Muscle of back (tissue), 11 donors: ENCODE data around the gene RTN4. TPM values are rescaled to one million over a fixed set of nuclear protein-coding genes. Genes with fewer than 3 reads are reported as not detected.

Experiments
- DNase-seq, 3 donors: peaks; one replicate each; pipeline versions ENCODE4 v3.0.0 to v3.0.0-alpha.2; 2013
- polyA plus RNA-seq, 10 donors: library from polyadenylated mRNA; unstranded; fragments of 120-200 nt; gene quantifications; one replicate each; pipeline ENCODE4 v1.2.1, GENCODE V29; 2013; ENCODE audit not compliant: insufficient read length in 10 of 10

The RTN4 gene
- polyA plus RNA-seq, 10 donors = 491 to 810 (median 653) TPM

DNA sequence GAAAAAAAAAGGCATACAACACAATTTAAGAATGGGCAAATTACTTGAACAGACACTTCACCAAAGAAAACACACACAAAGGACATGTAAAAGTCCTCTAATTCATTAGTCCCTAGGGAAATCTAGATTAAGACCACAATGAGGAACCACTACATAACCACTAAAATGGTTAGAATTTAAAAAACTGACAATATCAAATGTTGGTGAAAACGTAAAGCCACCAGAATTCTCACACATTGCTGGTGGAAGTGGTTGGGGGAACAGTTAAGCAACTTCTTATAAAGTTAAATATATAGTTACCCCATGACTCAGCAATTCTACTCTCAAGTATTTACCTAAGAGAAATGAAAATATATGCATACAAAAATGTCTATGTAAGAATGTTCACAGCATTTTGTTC lies 11.8 kb downstream of the RTN4 start:
- no peak for DNase-seq

DNA sequence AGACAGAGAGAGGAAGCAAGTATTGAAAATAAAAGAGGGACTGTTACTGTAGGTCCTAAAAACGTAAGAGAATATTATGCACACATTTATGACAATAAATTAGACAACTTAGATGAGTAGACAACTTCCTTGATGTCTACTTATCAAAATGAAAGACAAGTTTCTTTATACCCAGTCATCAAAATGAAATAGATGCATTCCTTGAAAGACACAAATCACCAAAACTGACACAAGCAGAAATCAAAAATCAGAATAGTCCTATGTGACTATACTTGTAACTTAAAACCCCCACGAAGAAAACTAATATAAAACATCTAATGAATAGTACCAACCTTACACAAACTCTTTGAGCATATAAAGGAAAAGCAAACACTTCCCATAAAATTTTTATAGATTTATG lies 14.5 kb downstream of the RTN4 start:
- no peak for DNase-seq

DNA sequence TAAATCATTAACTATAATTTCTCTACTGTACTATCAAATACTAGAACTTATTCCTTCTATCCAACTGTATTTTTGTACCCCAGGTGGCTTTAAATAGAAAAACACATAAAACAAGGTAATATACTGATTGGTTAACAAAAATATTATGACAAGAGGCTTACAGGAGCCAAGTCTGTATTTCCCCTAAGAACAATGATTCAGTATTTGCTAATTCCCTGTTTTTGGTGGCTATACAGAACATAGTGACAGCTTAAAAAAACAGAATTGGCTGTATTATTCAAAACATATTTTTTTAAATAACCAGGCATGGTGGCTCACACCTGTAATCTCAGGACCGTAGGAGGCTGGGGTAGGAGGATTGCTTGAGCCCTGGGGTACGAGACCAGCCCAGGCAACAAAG lies 16.3 kb downstream of the RTN4 start:
- no peak for DNase-seq

DNA sequence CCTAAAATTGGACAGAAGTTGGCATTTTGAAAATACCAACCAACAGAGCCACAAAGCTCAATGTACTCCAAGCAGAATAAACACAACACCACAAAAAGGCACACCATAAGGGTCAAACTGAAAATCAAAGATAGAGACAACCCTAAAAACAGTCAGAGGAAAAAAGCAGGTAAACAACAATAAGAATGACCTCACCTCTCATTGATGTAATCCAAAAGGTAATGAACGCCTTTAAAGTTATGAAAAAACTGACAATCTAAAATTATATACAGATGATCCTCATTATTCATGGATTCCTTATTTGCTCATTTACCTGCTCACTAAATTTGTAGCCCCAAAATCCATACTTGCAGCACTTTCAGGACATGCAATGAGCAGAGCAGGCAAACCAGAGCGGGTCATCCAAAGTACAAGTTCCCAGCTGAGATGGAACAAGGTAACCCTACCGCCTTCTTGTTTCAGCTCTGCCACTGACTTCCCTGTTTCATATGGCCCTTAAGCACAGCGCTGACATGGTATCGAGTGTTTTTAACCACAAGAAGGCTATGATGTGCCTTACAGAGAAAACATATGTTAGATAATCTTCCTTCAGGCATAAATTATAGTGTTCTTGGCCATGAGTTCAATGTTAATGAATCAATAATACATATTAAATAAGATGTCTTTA lies 17.0 kb downstream of the RTN4 start:
- no peak for DNase-seq

DNA sequence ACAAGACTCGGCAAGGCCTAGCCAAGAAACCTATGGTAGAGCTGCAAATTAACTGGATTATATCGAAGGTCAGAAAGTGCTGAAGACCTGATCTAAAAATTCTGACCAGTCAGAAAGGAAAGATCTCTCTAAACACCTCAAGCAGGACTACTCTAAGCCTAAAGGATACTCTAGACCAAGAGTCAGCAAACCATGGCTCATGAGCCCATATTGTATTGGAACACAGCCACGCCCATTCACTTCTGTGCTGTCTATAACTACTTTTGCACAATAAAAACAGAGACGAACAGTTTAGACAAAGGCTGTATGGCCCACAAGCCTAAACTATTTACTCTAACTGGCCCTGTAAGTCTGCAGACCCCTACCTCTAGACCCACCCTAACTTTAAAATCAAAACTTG lies 18.7 kb downstream of the RTN4 start:
- DNase-seq = no peak

DNA sequence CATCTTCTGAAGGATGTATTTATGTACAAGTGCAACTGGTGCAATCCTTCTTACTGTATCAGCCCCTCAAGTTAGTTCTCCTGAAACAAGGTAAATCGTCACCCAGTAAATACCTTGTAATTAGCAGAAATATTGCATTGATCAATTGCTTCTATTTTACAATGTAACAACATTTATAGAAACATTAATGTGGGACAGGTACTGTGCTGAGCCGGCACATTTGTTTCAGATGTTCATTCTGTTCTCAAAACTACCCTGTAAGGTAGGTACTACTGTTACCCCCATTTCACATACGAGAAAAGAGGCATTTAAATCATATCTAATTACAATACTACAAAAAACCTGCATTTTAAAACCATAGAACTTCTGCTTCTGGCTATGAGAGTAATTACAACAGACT lies 19.5 kb downstream of the RTN4 start:
- DNase-seq = no peak

DNA sequence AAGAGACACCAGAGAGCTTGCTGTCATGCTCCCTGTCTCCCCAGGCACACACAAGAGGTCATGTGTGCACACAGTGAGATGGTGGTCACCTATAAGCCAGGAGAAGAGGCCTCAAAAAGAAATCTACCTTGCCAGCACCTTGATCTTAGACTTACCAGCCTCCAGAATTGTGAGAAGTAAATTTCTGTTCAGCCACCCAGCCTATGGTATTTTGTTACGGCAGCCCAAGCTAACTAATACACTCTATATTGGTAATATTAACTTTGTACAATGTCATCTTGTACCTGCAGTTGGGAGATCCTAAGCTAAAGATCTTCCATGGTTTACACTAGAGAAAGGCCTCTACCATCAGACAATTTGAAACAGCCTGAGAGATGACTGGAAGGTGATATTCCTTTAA lies 21.2 kb downstream of the RTN4 start:
- DNase-seq = no peak

DNA sequence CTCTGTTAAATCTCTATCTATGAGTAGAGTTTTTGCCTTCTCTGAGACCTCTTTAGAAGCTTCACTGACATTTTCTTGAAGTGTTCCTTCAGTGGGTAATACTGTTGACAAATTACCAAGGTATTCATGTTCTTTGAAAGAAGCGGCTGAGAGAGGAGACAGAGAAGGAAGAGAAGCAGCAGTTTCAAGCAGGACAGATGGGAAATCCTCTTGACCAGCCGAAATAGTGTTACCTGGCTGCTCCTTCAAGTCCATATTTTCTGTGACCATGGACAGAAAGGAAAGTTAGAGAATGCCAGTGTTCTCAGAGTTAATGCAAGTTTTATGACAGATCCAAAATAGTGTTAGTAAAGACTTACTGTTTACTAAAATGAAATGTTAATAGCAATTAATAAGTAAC lies 23.0 kb downstream of the RTN4 start:
- DNase-seq = no peak

DNA sequence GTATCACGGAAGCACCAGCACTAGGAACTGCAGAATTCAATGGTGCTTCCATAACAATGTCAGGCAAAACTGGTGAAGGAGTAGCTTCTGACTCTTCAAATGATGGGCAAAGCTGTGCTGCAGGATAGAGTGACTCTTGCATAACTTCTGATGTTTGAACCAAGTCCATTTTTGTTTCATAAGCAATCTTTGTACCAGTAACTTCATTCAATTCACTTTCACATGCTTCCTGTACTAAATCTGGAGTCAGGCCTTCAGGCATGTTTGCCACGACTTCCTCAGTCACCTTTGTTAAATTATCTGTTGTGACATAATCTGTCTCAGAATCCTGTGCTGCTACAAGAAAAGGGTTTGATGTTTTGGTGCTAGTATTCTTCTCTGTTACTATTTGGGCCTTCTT lies 24.0 kb downstream of the RTN4 start:
- no peak for DNase-seq

DNA sequence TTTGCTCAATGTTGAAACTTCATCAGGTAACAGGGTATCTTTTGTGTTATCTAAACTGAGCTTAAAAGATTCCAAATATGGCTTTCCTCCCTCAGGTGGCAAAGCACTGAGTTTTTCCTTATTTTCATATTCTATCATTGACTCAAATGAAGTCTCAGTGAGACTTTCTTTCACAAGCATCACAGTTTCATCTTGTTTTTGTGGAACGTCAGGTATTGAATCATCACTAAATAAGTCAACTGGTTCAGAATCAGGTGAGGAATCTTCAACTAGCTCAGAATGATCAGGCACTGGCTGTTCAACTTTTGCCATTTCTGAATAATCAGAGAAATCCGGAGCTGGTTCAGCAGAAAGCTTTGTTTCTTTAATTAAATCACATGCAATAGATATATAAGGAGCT lies 24.6 kb downstream of the RTN4 start:
- DNase-seq = no peak

DNA sequence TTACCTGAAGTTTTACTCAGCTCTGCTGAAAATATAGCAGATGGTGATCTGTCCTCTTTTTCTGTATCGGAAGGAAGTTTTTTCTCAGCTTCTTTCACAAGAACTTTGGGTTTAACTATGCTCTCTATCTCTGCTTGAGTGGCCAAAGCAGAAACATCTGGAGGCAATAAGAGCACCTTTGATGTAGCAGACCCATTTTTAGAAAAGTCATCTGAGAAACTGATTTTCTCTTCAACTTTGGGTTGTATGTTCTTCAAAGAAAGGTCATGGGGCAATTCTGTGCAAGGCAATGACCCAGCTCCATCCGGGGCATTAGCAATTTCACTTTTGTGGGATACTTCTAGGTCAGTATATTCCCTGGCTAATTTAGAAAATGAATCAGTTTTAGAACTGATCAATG lies 25.2 kb downstream of the RTN4 start:
- DNase-seq = no peak

DNA sequence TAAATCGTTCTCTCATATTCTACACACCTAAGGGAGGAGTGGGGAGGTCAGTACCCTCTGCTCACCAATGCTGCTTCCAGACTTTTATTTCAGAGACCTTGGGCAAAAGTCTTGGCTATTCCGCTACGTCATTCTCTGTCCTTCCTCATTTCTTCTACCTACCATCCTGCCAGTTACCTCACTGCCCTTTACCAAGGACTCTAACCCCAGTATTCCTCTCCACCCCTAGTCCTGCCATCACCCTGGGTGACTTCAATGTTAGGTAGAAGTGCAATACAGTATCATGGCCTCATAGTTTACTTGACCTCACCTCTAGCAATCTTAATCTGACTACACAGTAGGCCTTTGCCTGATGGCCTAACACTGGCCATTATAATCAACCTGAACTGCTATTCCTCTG lies 27.8 kb downstream of the RTN4 start:
- no peak for DNase-seq

DNA sequence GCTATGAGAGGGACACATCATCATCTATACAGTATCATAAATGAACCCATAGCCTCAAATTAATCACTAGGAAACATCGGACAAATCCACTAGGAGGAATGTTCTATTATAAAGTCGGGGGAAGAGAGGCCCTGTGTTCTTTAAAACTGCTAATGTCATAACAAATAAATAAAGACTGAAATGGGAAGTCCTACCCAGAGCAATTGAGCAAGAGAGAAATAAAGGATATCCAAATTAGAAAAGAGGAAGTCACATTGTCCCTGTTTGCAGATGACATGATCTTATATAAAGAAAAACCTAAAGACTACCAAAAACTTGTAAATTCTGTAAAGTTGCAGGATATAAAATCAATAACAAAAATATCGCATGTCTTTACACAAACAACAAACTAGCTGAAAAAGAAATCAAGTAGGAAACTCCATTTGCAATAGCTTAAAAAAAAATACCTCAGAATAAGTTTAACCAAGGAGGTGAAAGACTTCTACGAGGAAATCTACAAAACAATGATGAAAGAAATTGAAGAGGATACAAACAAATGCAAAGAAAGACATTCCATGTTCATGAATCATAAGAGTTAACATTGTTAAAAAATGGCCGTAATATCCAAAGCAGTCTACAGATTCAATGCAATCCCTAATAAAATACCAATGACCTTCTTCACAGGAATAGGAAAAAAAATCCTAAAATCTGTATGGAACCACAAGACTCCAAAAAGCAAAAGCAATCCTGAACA lies 30.6 kb downstream of the RTN4 start:
- DNase-seq = no peak

DNA sequence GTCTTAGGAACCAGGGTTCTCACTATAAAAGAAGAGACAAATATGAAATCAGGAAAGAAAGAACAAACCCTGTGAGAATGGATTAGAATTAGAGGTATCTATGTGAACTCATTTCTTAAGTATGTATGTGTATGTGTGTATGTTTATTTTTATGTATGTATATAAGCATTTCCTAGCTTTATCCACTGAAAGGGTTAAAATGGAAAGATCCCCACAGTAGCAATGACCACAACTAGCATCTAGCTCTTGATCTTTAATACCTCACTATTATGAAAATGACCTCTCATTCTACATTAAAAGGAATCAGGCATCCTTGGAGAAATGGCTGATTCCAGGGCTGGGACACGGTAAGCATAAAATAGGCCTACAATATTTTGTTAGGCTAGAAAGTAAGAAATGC lies 31.6 kb downstream of the RTN4 start:
- DNase-seq = no peak

DNA sequence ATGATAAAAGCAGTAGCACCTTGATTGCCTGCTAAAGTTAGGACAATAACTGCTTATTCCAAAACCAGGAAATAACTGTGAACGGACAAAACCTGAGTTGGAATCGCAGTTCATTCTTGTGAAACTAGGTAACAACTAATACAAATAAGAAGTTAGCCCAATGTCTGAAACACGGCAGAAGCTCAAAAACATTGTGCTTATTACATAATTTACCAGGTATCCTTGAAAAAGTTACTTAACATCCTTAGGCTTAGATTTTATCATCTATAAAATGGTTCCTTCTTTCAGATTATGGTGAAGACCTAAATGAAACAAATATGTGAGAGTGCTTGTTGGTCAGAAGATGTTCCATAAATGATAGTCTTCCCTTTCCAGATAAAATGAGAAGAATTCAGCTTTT lies 32.4 kb downstream of the RTN4 start:
- no peak for DNase-seq

DNA sequence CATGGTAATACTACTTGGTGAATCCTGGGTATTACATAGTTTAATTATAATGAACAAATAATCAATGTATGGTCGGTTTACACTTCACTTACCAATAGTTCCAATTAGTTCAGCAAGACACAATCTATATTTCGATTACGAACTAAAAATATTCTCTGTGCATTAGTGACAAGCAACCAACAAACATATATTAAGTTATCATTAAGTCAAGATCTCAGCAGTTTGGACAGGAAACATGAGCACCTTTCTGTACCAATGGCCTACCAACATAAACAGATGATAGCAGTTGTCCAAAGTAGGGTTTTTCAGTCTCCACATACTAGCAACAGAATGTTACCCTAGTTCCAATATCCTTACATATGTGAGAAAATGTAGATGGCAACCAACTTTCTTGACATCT lies 32.8 kb downstream of the RTN4 start:
- no peak for DNase-seq

DNA sequence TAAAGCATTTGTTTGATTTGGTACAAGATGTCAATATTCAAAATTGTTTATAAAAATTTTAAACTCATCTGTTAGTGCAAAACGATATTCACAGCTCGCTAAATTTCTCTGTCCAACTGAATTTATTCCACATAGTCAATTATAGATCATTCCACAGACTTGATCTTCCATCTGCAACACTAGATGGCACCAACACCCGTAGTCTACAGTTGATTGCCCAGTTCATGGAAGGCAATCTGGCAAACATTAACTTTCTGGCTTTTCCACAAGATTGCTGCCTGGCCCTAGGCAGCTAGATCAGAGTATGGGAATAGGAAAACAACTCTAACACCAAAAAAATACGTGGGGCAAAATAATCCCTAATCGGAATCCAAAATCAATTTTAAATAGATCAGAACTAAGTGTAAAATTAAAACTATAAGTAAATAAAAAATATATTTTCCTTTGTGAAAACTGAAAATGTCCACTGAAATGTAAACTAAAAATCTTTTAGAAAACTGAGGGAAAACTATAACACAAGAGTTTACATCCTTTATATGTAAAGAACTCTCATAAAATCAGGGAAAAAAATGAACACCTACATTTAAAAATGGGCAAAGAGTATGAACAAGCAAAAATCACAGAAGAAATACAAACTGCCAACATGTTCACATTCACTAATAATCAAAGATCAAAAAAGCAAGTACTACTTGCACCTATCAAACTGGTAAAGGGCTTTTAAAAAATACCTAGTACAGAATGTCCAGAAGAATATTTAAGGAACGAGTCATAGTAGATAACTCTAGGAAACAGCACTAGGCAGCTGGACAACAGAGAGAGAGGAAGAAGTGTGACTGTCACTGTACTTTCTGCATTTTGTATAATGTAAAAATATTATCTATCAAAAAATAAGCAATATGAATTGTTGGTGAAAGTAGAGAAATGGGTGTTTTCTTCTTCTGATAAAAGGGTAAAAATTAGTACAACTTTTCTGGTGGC lies 35.0 kb downstream of the RTN4 start:
- peak in 2 of 3 donors; percentile 49 to 53 for DNase-seq

DNA sequence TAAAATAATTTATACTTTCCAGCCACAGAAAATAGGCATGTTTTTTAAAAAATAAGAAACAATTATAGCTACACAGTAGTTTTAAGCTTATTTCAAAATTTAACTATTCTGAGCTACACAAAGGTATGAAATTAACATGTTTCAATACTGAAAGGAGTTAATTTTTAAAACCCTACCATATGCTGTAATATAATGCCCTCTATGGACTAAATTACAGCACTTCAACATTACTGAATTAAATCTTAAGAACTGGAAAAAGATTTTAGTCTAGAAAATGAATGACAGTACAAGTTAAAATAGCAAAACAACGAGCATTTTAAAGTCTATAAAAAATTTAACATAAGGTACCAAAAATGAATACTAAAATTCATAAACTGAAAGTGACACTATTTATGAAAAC lies 36.3 kb downstream of the RTN4 start:
- DNase-seq = no peak

DNA sequence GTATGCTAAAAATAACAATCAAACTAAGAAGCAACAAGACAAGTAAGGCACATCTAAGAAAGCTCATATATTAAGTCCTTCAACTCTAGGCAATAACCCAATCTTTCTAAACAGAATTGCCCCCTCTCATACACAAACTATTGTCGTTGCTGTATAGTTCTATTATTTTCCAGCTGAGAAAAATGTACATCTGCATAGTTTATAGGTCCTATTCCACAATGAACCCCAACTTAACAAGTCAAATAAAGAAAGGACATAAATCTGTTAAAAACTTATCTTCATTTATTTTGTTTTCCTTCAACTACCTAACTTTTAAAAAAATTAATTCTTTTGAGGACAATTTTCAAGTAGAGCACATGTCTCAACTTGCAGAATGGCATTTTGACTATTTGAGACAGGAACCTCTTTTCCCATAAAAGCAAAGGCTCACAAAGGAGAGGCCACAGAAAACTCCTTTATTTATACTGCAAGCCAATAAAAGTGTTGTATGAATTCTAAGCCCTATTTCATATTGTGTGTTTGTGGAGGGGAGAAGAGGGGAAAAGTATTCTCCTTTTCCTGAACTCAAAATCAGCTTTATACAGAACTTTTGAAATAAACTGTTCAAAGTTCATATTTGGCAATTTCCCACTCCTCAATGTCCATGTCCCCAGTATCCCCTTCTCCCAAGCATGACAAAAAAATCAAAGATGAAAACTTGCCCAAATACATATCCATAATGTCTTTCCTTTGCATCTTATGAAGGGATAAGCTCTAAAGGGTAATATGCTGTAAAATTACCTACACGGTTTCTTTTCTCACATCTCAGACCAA lies 37.4 kb downstream of the RTN4 start:
- no peak for DNase-seq

DNA sequence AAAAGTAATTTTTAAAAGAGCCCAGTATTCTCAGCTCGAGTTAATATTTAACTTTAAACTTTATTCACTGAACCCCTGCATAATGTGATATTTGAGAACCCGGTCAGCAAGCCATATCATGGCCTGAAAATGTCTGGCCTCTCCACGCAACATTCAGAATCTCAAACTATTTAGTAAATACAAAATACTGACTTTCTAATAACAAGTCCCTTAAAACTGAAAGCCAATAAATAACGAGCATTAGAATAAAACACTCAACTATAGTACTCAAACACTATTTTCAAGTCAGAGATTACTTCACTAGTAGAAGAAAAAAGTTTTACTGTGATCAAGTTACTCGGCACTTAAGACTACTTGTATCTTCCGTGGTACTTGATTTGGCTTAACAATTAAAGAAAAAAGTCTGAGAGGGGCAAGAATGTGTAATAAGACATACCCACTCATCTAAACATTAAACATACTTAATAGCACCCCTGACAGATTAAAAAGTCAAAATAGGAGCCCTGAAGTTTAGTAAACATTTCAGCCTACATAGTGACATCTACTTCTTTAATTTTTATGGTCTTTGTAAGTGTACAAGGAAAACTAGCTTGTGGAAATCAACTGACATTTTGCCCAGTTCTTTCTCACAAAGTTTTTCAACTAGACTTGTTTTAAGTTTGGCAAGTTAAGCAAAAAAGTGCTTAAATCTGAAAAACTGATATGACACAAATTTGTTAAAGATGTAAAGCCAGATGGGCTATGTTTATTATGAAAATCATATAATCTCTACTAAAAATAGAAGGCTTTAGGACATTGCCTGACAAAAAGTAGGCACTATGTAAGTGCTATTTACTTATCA lies 38.2 kb downstream of the RTN4 start:
- DNase-seq = no peak

DNA sequence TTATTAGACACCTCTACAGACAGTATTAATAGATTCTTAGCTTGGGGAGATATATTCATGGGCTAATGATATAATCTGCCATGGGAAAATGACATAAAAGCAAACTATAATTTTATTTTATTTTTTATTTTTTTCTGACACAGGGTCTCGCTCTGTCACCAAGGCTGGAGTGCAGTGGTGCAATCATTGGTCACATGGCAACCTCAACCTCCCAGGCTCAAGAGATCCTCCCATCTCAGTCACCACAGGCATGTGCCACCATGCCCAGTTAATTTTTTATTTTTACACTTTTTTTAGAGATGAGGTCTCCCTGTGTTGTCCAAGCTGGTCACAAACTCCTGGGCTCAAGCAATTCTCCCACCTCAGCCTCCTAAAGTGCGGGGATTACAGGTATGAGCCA lies 39.3 kb downstream of the RTN4 start:
- DNase-seq = no peak
